Left renal pelvis (tissue), 4 donors: Measurements from ENCODE around the gene PLXNA4. TPM values are rescaled to one million over a fixed set of nuclear protein-coding genes. Genes with fewer than 3 reads are reported as not detected.
A peak's percentile ranks its signal among the peaks of the same experiment; 100 is the strongest.

Experiments
- DNase-seq, 4 donors: peaks; one replicate each; pipeline ENCODE4 v3.0.0-alpha.2; 2013; ENCODE audit warnings: low read depth in 4 of 4, low spot score in 3 of 4
- polyA plus RNA-seq, 4 donors: library from polyadenylated mRNA; unstranded; fragments of 120-200 nt; gene quantifications; one replicate each; pipeline ENCODE4 v1.2.1, GENCODE V29; 2013; ENCODE audit not compliant: insufficient read length in 4 of 4

The PLXNA4 gene
- polyA plus RNA-seq, 4 donors = 3.0 to 15.1 (median 13.8) TPM

DNA sequence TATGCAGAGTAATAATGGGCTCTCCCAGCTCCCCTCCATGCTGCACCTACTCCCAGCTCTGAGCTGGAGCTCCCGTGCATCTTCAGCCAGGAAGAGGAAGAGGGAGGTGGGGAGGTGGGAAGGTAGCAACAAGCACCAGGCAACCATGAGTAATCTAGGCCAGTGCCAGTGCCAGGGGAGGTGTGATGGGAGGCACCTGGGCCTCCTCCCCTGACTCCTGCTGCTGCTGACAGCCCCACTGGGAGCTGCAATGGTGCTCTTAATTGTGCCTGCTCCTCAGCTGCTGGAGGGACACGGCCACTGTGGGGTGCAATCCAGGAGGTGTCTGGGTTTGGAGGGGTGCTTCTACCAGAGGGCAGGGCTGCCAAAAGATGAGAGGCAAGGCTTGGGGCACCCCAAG lies 243.0 kb downstream of the PLXNA4 start:
- DNase-seq = no peak

- DNase-seq = no peak
These were observed 247.5 kb downstream of the PLXNA4 start for GRCh38 chr7:132328760-132329159.

GRCh38 chr7:132328047-132328620 lies 248.1 kb downstream of the PLXNA4 start:
- DNase-seq = no peak

DNA sequence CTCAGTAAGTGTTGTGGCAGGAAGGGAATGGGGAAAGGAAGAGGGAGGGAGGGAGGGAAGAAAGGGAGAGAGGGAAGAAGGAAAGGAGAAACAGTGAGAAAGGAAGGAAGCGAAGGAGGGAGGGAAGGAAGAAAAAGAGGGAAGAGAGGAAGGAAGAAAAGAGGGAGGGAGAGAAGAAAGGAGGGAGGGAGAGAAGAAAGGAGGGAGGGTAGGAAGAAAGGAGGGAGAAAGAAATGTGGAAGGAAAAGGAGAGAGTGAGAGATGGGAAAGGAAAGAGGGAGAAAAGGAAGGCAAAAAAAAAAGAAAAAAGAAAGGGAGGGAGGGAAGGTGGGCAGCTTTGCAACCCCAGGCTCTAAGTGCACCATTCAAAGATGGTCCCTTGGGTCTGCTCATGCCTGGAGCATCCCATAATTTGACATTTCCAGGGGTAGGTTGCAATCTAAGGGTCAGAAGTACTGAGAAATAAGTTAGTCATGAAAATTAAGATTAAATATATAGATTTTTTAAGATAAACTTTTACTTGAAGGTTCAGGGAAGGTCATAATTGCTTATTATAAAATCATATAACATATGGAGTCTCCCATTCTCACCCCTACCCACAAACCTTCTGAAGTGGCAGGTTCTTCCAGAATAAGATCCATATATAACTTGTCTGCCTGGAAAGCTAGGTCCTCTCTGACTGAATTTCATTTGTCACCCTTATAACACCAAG lies 249.2 kb downstream of the PLXNA4 start:
- DNase-seq = no peak

GRCh38 chr7:132322970-132323369 lies 253.3 kb downstream of the PLXNA4 start:
- DNase-seq = no peak

DNA sequence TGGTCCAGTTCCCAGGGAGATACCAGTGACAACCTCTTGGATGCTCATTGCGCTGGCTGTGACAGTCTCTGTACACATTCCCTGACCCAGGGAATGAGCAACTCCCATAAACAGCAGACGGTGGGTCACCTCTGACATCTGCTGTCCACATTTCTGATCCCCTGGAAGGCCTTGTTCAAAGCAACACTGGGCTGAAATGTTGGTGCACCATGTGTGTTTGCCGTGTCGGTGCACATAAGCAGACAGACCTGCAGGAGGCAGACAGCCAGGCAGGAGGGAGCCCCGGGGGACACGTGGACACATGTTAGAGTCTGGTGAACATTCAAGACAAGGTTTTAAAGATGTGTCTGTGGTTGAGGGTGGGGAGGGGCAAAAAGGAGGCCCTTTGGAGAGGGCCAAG lies 254.9 kb downstream of the PLXNA4 start:
- no peak for DNase-seq

- DNase-seq = no peak
These were observed 256.8 kb downstream of the PLXNA4 start for GRCh38 chr7:132319481-132319880.

GRCh38 chr7:132318352-132319318 lies 257.6 kb downstream of the PLXNA4 start:
- DNase-seq = peak; percentile 70 to 80 (median 76)

DNA sequence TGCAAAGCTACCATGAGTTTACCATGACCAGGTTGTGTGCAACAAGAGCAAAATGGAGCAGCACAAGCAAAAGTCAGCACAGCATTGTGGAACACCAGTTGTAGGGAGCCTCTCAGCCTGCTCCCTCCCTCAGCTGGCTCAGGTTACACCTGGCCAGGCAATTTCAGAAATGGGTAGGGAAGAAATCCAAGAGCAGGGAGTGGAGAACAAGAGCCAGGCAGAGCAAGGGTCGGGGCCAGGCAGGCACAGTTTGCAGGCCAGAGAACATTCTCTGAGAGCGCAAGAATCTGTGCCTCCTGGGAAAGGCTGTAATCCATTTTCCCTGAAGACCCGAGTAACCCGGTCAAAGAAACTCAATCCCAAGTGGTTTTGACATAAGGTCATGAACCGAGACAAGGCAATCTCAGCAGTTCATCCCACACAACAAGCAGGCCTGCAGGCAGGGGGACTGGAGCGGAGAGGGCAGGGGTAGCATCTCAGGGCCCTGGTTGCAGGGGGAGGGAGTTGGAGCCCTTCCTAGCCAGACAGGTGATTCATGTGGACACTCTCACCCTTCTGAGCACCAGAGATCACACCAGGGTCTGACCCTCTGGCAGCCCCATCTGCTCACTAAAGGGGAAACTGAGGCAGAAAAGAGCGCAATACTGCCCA lies 258.4 kb downstream of the PLXNA4 start:
- DNase-seq = no peak

GRCh38 chr7:132312531-132313055 lies 263.7 kb downstream of the PLXNA4 start:
- no peak for DNase-seq

DNA sequence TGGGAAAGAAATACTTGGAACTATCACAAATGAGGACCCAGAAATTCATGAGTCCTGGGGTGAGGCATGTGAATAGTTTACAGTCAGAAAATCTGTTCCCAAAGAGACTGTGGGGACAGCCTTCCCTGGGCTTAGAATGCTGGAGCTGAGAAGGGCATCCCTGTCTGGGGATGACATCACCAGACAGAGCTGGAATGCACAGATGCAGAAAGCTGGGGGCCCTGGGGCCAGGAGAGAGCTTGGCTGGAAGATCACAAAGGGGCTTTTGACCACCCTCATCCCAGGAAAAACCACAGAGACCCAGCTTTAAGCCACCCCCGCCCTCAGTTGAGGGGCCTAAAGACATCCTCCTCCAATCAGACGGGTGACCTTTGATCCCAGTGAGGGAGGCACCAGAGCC lies 264.5 kb downstream of the PLXNA4 start:
- no peak for DNase-seq

DNA sequence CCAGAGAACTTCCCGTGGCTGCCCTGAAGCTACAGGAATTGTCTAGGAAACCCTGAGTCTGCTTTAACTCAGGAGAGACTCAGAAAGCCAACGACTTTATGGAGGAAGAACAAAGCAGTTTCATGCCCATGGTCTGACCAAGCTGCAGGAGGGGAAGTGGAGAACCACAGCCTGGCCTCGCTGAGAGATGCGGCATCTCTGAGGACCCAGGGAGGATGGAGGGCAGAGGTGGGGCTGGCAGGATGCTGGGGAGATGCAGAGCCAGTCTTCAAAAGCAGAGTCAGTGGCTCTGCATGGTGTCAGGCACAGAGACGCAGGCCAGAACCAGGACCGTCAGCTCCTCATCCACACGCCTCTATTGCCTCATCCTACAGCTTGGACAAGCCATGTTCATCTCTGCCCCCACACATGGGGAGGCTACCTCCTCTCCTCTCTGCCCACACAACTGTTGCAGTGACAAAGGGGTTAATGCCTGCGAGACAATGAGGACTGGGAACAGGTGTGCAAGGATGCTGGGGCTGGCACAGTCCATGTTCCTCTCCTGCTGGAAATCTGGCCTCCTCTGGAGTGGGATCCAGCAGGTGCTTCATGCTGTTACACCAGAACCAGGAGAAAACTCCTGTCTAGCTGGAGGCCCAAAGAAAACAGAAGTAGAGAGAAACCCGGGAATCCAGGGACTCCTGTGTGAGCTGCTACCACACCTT lies 267.0 kb downstream of the PLXNA4 start:
- no peak for DNase-seq

DNA sequence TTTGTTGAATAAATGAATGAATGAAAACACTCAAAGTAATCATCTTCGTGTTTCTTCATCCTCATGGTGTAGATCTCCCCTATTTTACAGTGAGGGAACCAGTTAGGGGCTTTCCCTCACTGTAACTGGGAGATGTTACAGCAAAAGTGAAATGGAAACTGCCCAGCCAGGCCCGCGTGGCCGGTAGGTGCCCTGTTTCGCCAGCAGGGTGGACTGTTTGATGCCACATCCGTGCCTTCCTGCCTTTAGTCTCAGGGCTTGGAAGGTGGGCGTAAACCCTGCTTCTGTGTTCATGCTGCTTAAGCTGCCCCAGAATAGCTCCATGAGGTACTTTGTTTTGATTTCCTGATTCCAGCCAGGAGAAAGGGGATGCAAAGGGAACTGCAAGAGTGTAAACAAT lies 268.8 kb downstream of the PLXNA4 start:
- DNase-seq = no peak

GRCh38 chr7:132300599-132301277 lies 275.5 kb downstream of the PLXNA4 start:
- no peak for DNase-seq

DNA sequence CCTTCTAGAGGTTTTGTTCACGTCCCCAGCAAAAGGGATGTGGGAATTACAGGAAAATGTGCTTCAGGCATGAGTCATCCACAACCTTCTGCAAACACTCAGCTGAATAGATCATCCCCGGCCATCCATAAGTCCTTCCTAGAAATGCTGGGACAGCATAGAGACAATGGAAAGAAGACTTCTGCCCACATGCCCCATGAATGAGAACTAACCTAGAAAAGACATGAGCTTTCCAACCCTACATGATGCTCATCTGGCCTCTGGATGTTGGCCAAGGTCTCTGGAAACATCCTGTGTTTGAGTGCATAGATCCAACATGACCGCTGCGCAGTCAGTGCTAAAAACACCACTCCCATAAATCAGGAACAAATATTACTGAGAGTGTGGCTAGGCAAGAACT lies 277.5 kb downstream of the PLXNA4 start:
- DNase-seq = no peak

DNA sequence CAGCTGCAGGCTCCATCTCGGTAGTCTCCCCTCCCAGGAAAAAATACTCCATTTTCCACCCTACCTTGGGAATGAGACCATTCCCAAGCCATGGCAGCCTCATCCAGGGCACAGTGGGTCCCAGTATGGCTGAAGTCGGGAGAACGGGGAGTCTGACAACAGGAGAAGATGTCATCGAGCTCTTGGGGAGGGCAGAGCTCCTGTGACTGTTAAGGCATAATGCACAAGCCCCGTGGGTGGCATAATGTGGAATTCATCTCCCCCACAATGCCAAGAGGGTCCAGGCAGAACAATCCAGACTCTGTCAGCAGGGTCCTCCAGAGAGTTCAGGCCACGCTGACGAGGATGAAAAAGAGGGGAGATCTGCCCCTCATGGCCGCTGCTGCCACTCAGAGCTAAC lies 279.4 kb downstream of the PLXNA4 start:
- no peak for DNase-seq

DNA sequence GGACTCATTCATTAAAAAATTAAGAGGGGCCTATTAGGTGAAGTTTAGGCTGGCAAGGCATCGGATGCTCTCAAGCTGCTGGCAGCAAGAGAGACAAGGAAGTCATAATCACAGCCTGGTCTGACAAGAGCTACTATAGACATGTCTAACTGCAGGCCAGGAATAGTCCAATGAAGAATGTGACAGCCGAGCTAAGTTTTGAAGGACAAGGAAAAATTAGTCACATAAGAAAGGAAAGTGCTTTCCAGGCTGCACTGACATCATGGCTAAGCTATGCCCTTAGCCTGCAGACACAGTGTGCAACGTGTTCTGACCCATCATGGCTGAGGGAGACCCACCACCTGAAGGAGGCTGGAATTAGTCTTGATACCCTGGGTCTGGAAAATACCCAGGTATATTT lies 281.1 kb downstream of the PLXNA4 start:
- no peak for DNase-seq

DNA sequence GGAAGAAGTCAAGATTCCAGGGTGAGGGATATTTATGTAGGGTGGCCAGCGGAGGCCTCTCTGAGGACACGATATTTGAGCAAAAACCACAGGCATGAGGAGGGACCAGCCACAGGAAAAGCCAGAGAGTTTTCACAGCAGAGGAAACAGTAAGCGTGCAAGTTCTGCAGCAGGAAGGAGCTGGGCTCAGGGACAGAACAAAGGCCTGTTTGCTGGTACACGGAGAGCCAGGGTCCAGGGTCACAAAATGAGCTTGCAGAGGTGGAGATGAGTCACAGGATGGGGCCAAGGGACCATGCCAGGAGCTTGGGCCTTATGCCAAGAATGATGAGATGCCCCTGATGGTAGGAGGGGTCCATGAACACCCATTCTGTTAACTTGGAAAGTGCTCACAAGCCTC lies 283.5 kb downstream of the PLXNA4 start:
- no peak for DNase-seq

DNA sequence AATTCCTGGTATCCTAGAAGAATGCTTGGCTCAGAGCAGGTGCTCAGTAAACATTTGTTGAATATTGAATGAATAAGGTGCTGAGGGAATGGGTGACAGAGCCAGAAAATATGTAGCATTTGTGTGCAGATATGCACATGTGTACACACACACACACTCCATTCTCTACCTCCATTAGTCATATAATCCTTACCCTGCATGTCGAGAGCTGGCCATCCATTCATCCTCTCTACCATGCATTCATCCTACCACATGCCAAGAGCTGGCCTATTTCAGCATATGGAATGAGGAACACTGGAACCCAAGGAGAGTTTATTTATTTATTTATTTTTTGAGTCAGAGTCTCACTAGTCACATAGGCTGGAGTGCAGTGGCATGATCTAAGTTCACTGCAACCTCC lies 284.8 kb downstream of the PLXNA4 start:
- DNase-seq = no peak

DNA sequence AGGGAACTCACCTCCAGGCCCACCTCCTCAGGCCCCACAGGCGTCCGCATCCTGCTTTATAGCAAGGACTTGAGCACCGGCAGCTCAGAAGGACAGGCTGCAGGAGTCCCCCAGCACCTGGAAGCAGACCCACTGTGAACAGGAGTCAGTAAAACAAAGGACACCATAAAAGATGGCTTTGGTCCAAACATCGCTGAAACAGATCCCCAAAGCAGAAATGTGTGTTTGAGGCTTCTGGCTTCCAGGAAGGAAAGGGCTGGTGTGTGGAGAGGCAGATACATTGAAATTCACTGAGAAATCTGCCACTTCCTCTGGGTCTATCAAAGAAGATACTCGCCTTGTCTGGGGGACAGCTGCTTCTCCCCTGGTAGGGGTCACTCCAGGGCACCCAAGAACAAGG lies 286.2 kb downstream of the PLXNA4 start:
- no peak for DNase-seq
